ENCODE data around the gene PRR23E.

- TF ChIP-seq POLR2A (IDR thresholded peaks at IDR 0.05) = no peak
- no peak for TF ChIP-seq CTCF (IDR thresholded peaks at IDR 0.05)
Measured at GRCh38 chr3:127185268-127185667, 7.7 kb upstream of the PRR23E start.
